ENCODE data around the gene MFRP. TPM values are rescaled to one million over a fixed set of nuclear protein-coding genes. Genes with fewer than 3 reads are reported as not detected.

Gene MFRP
- total and polyA plus RNA-seq, 7 donors: 0.01 to 0.05 TPM; not detected in 5

DNA sequence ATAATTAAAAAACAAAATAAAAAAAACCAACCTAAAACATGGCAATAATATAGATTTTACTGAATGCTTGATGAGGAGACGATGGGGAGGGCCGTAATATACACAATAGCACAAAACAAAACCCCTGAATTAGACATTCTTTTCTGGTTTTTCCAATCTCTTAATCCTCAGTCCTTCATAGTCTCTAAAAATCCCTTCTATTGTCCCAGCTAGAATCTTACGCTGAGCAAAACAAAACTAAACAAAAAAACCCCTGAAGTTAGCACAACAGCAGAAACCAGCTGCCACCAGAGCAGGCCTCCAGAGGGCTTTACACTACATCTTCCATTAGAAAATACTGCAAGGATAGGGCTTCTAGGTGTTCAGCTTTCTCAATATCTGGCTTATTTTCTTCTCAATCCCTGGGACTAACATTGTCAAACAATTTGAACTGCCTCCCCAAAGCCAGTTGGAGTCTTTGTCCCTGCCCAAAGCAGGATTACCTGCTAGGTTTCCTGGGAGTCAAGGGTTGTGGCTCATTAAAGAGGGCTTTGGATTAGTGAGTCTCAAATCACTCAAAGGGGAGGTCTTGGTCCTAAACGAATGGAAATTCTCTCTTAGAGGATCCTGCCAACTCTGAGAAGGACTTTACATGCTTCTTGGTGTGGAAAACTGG, 14.3 kb downstream of the MFRP start:
- Histone ChIP-seq H3K4me3 (no peak overlapping the region), H3K27ac (no peak overlapping the region), H3K9me3 (no peaks in the 10 kb centered on the region), H3K36me3 (ENCODE audit: insufficient read depth in 1 of 2, low read depth in 1 of 2) (peaks cover 0 to 11% of the 10 kb centered on the region in 2 donors), H3K27me3 (ENCODE audit: insufficient read depth in 3 of 3, low read length in 2 of 3) (no peaks in the 10 kb centered on the region), H3K4me1 (peaks cover 21% of the 10 kb centered on the region)
- WGBS, 3 donors: 72 to 75% (median 73%) methylated on average over 4 of the region's 4 CpGs
- no peak for TF ChIP-seq CTCF (IDR thresholded peaks at IDR 0.05)
- intact Hi-C loops (cut with DNase I): no loop called here
- ATAC-seq (no peak), DNase-seq (no peak)

DNA sequence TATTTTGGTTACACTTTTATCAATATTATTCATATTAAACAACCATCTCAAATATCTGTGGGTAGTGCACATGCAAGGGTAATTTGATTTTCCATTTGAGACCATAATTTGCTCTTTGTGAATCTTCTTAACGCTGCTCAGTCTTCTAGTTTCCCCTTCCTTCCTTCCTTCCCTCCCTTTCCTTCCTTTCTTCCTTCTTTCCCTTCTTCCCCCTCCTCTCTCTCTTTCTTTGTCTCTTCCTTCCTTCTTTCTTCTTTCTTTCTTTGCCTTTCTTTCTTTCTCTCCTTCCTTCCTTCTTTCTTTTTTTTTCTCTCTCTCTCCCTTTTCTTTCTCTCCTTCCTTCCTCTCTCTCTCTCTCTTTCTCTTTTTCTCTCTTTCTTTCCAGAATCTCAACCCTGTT, 16.3 kb downstream of the MFRP start:
- intact Hi-C loops (cut with DNase I): no loop called here
- ATAC-seq: no peak
- WGBS, 3 donors: 46 to 57% (median 50%) methylated on average over 1 of the region's 1 CpG

GRCh38 chr11:119329320-119329719, 17.2 kb downstream of the MFRP start:
- no peak overlapping the region for H3K4me3 ChIP-seq
- H3K36me3 ChIP-seq (ENCODE audit: insufficient read depth in 1 of 2, low read depth in 1 of 2): no peaks in the 10 kb centered on the region
- no peaks in the 10 kb centered on the region for H3K4me1 ChIP-seq
- WGBS, 3 donors: 67 to 80% (median 76%) methylated on average over 2 of the region's 2 CpGs
- H3K27ac ChIP-seq: no peak overlapping the region
- DNase-seq: no peak
- no peaks in the 10 kb centered on the region for H3K9me3 ChIP-seq
- intact Hi-C loops (cut with DNase I): loop anchor here in 1 of 2 donors (10.0 kb wide), 1 partner anchor 185 kb away; the partner anchor contains the start of gene ABCG4
- H3K27me3 ChIP-seq (ENCODE audit: insufficient read depth in 3 of 3, low read length in 2 of 3): no peaks in the 10 kb centered on the region
- ATAC-seq: no peak
- TF ChIP-seq CTCF (IDR thresholded peaks at IDR 0.05): no peak

More for the DNA sequence above, 16.3 kb downstream of the MFRP start:
- peaks cover under 1% of the 10 kb centered on the region for H3K4me1 ChIP-seq
- H3K27me3 ChIP-seq (ENCODE audit: insufficient read depth in 3 of 3, low read length in 2 of 3): no peaks in the 10 kb centered on the region
- no peaks in the 10 kb centered on the region for H3K9me3 ChIP-seq
- no peaks in the 10 kb centered on the region for H3K36me3 ChIP-seq (ENCODE audit: insufficient read depth in 1 of 2, low read depth in 1 of 2)
- no peak overlapping the region for H3K27ac ChIP-seq
- no peak overlapping the region for H3K4me3 ChIP-seq
- DNase-seq: no peak
- no peak for TF ChIP-seq CTCF (IDR thresholded peaks at IDR 0.05)

GRCh38 chr11:119324189-119324588, 22.3 kb downstream of the MFRP start:
- ATAC-seq: no peak

More at GRCh38 chr11:119324189-119324588, 22.3 kb downstream of the MFRP start:
- peaks cover 4% of the 10 kb centered on the region for H3K4me1 ChIP-seq
- no peak for DNase-seq
- WGBS, 3 donors: 63 to 73% (median 66%) methylated on average over 4 of the region's 4 CpGs
- H3K36me3 ChIP-seq (ENCODE audit: insufficient read depth in 1 of 2, low read depth in 1 of 2): no peaks in the 10 kb centered on the region
- TF ChIP-seq CTCF (IDR thresholded peaks at IDR 0.05): no peak
- H3K4me3 ChIP-seq: no peak overlapping the region
- H3K27me3 ChIP-seq (ENCODE audit: insufficient read depth in 3 of 3, low read length in 2 of 3): no peaks in the 10 kb centered on the region
- no peaks in the 10 kb centered on the region for H3K9me3 ChIP-seq
- intact Hi-C loops (cut with DNase I): loop anchor here in 1 of 2 donors (5.0 to 10.0 kb wide), 2 partner anchors 117 to 179 kb away; partner anchors contain the start of genes ABCG4 and CBL
- no peak overlapping the region for H3K27ac ChIP-seq
